Neural cell (in vitro differentiated cells): ENCODE results near the gene KRTAP3-3. TPM values are rescaled to one million over a fixed set of nuclear protein-coding genes. Genes with fewer than 3 reads are reported as not detected.

ENCODE experiments used
- H2AFZ ChIP-seq: fragments of 200-600, 300-800 bp; sonication (generic), shearing (Covaris generic); 2 replicates; pipeline ENCODE4 v1.6.0; 2014; ENCODE audit warnings: low read depth, mild to moderate bottlenecking, antibody characterized with exemption, low read length, moderate library complexity
- H3F3A ChIP-seq: fragments of 200-600 bp; shearing (Covaris generic); 2 replicates; pipeline ENCODE4 v1.6.1; 2016; ENCODE audit warnings: mild to moderate bottlenecking, moderate library complexity, mixed read lengths, antibody characterized with exemption, low read length; ENCODE audit not compliant: insufficient read depth, poor library complexity, severe bottlenecking
- H3K27ac ChIP-seq: fragments of 200-600, 300-800 bp; sonication (generic), shearing (Covaris generic); 2 replicates; pipeline ENCODE4 v1.5.1; 2014; ENCODE audit warnings: mild to moderate bottlenecking, low read length, moderate library complexity
- H3K27me3 ChIP-seq: fragments of 300-800, 200-600 bp; sonication (generic), shearing (Covaris generic); 2 replicates; pipeline ENCODE4 v1.6.0; 2014; ENCODE audit warnings: mild to moderate bottlenecking, low read depth, low read length, moderate library complexity; ENCODE audit not compliant: insufficient read depth
- H3K36me3 ChIP-seq: fragments of 300-800, 200-600 bp; sonication (generic), shearing (Covaris generic); 2 replicates; pipeline ENCODE4 v1.5.1; 2014; ENCODE audit warnings: mild to moderate bottlenecking, antibody characterized with exemption, low read length, moderate library complexity; ENCODE audit not compliant: insufficient read depth
- H3K4me2 ChIP-seq: fragments of 300-800, 200-600 bp; sonication (generic), shearing (Covaris generic); 2 replicates; pipeline ENCODE4 v1.6.0; 2014; ENCODE audit warnings: mild to moderate bottlenecking, low read length
- H3K4me3 ChIP-seq: fragments of 300-800, 200-600 bp; sonication (generic), shearing (Covaris generic); 2 replicates; pipeline ENCODE4 v1.5.1; 2014; ENCODE audit warnings: mild to moderate bottlenecking, low read length, moderate library complexity
- H3K79me2 ChIP-seq: fragments of 200-600 bp; shearing (Covaris generic); replicated peaks from 2 replicates; pipeline ENCODE4 v1.6.0; 2014; ENCODE audit warnings: mild to moderate bottlenecking, low read length, moderate library complexity; ENCODE audit not compliant: insufficient read depth
- H3K9ac ChIP-seq: fragments of 300-800, 200-600 bp; sonication (generic), shearing (Covaris generic); 2 replicates; pipeline ENCODE4 v1.6.1; 2016; ENCODE audit warnings: mild to moderate bottlenecking, low read length, mixed read lengths
- H3K9me2 ChIP-seq: fragments of 200-600 bp; shearing (Covaris generic); 2 replicates; pipeline ENCODE4 v1.6.1; 2016; ENCODE audit warnings: mild to moderate bottlenecking, low read length, mixed read lengths; ENCODE audit not compliant: insufficient read depth
- H3K9me3 ChIP-seq: fragments of 200-600, 300-800 bp; sonication (generic), shearing (Covaris generic); 2 replicates; pipeline ENCODE4 v1.6.1; 2016; ENCODE audit warnings: mild to moderate bottlenecking, mixed run types, low read length, moderate library complexity, mixed read lengths
- H4K20me1 ChIP-seq: fragments of 200-600 bp; shearing (Covaris generic); 2 replicates; pipeline ENCODE4 v1.6.1; 2016; ENCODE audit warnings: mild to moderate bottlenecking, mixed run types; ENCODE audit not compliant: insufficient read depth
- EP300 ChIP-seq: fragments of 450-650 bp; conservative IDR thresholded peaks from 2 replicates; pipeline ENCODE4 v1.6.1; 2014; ENCODE audit warnings: antibody characterized with exemption, mild to moderate bottlenecking, moderate library complexity; ENCODE audit not compliant: poor library complexity, severe bottlenecking
- EZH2 ChIP-seq: fragments of 200-600, 300-800 bp; shearing (Covaris generic), sonication (generic); IDR thresholded peaks from 2 replicates; pipeline ENCODE4 v1.6.1; 2014; ENCODE audit warnings: antibody characterized with exemption, low read length, borderline replicate concordance, mild to moderate bottlenecking; ENCODE audit not compliant: insufficient read depth, poor library complexity, severe bottlenecking
- MXI1 ChIP-seq: fragments of 450-650 bp; conservative IDR thresholded peaks from 2 replicates; pipeline ENCODE4 v1.6.1; 2014; ENCODE audit warnings: antibody characterized with exemption, mild to moderate bottlenecking; ENCODE audit not compliant: poor library complexity, severe bottlenecking
- POLR2AphosphoS5 ChIP-seq: IDR thresholded peaks from 2 replicates; pipeline ENCODE4 v1.6.1; 2012
- RAD21 ChIP-seq: fragments of 450-650 bp; conservative IDR thresholded peaks from 2 replicates; pipeline ENCODE4 v1.6.1; 2014; ENCODE audit warnings: antibody characterized with exemption, mild to moderate bottlenecking, moderate library complexity
- SMC3 ChIP-seq: fragments of 450-650 bp; conservative IDR thresholded peaks from 2 replicates; pipeline ENCODE4 v1.6.1; 2014; ENCODE audit warnings: antibody characterized with exemption, mild to moderate bottlenecking, moderate library complexity; ENCODE audit not compliant: poor library complexity
- TAF1 ChIP-seq: IDR thresholded peaks from 2 replicates; pipeline ENCODE4 v1.6.1; 2012; ENCODE audit warnings: low read depth
- polyA plus RNA-seq: library from polyadenylated mRNA; depleted of rRNA; stranded (reverse); fragments of >200 nt; gene quantifications from 2 replicates; pipeline ENCODE4 v1.2.3, GENCODE V29; 2014
- TF ChIP-seq, protein P1 (sequence below): fragments of 450-650 bp; IDR thresholded peaks from 2 replicates; pipeline ENCODE4 v1.5.1; 2014; ENCODE audit warnings: antibody characterized with exemption, mild to moderate bottlenecking, moderate library complexity; ENCODE audit not compliant: poor library complexity, severe bottlenecking
- TF ChIP-seq, protein P2 (sequence below): IDR thresholded peaks from 2 replicates; pipeline ENCODE4 v1.6.1; 2012; ENCODE audit warnings: borderline replicate concordance

KRTAP3-3 gene
- polyA plus RNA-seq, 1 donor from 2014 or later, result not detected

DNA sequence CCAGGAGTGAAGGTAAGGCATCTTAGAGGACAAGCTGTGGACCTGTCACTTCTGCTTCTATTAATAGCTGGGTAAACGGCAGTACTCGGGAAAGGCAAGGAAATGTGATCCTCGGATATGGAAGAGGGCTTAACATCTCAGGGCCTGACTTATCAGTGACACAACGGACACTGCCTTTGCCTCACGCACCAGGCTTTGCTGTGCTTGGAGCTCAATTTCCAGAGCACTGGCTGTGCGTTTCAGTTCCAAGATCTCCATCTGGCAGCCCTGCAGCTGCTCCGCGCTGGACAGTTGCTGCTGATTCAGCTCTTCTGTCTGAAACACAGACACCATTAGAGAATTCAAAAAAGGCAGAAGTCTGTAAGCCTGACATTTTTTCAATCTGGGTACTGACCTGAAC is 13.4 kb downstream of the KRTAP3-3 start:
- H3K4me3 ChIP-seq, result peak overlapping the region; percentile 11

DNA sequence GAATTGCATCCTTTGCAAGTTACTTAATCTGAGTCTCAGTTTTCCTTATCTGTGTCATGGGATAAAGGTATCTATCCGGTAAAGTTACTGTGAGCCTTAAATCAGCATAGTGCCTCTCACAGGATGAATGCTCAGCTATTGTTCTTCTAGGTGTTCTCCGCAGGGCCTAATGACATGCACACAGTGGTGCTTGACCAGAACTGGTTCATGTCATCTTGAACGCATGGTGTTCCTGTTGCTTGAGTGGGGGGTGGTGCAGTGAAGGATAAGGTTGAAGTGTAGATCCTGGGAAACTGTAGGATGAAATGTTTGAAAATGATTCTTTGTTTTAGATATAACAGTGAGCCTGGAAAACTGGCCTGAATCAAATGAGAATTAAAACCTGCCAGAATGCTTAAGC is 13.8 kb downstream of the KRTAP3-3 start:
- no peaks in the 10 kb centered on the region for H3K27me3 ChIP-seq
- peak overlapping the region; percentile 2 for H2AFZ ChIP-seq
- peak overlapping the region; percentile 28 for H3K9ac ChIP-seq
- H4K20me1 ChIP-seq, result no peaks in the 10 kb centered on the region
- no peak overlapping the region for H3K4me2 ChIP-seq
- H3K27ac ChIP-seq, result peak overlapping the region; percentile 64
- H3F3A ChIP-seq, result no peaks in the 10 kb centered on the region
- TF ChIP-seq EZH2, result no peak
- no peak for TF ChIP-seq POLR2AphosphoS5
- no peak for TF ChIP-seq RAD21
- no peak for TF ChIP-seq MXI1
- TF ChIP-seq, protein P1, sequence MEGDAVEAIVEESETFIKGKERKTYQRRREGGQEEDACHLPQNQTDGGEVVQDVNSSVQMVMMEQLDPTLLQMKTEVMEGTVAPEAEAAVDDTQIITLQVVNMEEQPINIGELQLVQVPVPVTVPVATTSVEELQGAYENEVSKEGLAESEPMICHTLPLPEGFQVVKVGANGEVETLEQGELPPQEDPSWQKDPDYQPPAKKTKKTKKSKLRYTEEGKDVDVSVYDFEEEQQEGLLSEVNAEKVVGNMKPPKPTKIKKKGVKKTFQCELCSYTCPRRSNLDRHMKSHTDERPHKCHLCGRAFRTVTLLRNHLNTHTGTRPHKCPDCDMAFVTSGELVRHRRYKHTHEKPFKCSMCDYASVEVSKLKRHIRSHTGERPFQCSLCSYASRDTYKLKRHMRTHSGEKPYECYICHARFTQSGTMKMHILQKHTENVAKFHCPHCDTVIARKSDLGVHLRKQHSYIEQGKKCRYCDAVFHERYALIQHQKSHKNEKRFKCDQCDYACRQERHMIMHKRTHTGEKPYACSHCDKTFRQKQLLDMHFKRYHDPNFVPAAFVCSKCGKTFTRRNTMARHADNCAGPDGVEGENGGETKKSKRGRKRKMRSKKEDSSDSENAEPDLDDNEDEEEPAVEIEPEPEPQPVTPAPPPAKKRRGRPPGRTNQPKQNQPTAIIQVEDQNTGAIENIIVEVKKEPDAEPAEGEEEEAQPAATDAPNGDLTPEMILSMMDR, result no peak
- TF ChIP-seq TAF1, result no peak
- TF ChIP-seq SMC3, result no peak
- TF ChIP-seq EP300, result no peak
- TF ChIP-seq, protein P2, sequence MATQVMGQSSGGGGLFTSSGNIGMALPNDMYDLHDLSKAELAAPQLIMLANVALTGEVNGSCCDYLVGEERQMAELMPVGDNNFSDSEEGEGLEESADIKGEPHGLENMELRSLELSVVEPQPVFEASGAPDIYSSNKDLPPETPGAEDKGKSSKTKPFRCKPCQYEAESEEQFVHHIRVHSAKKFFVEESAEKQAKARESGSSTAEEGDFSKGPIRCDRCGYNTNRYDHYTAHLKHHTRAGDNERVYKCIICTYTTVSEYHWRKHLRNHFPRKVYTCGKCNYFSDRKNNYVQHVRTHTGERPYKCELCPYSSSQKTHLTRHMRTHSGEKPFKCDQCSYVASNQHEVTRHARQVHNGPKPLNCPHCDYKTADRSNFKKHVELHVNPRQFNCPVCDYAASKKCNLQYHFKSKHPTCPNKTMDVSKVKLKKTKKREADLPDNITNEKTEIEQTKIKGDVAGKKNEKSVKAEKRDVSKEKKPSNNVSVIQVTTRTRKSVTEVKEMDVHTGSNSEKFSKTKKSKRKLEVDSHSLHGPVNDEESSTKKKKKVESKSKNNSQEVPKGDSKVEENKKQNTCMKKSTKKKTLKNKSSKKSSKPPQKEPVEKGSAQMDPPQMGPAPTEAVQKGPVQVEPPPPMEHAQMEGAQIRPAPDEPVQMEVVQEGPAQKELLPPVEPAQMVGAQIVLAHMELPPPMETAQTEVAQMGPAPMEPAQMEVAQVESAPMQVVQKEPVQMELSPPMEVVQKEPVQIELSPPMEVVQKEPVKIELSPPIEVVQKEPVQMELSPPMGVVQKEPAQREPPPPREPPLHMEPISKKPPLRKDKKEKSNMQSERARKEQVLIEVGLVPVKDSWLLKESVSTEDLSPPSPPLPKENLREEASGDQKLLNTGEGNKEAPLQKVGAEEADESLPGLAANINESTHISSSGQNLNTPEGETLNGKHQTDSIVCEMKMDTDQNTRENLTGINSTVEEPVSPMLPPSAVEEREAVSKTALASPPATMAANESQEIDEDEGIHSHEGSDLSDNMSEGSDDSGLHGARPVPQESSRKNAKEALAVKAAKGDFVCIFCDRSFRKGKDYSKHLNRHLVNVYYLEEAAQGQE, result no peak
- no peaks in the 10 kb centered on the region for H3K9me2 ChIP-seq
- no peak overlapping the region for H3K4me3 ChIP-seq
- no peaks in the 10 kb centered on the region for H3K36me3 ChIP-seq
- H3K79me2 ChIP-seq, result no peaks in the 10 kb centered on the region
- no peaks in the 10 kb centered on the region for H3K9me3 ChIP-seq

More for the DNA sequence above, 13.4 kb downstream of the KRTAP3-3 start:
- no peaks in the 10 kb centered on the region for H3K79me2 ChIP-seq
- H3K36me3 ChIP-seq, result no peaks in the 10 kb centered on the region
- H4K20me1 ChIP-seq, result no peaks in the 10 kb centered on the region
- no peak overlapping the region for H3K4me2 ChIP-seq
- peak overlapping the region; percentile 64 for H3K27ac ChIP-seq
- peak overlapping the region; percentile 5 for H2AFZ ChIP-seq
- no peaks in the 10 kb centered on the region for H3K9me2 ChIP-seq
- H3K9me3 ChIP-seq, result no peaks in the 10 kb centered on the region
- H3K9ac ChIP-seq, result peak overlapping the region; percentile 28
- H3K27me3 ChIP-seq, result no peaks in the 10 kb centered on the region
- no peaks in the 10 kb centered on the region for H3F3A ChIP-seq
- TF ChIP-seq EP300 (peak; percentile 31), TAF1 (no peak), SMC3 (no peak), MXI1 (no peak), RAD21 (peak; percentile 11), POLR2AphosphoS5 (peak; percentile 58), EZH2 (no peak)
- TF ChIP-seq, protein P2, result peak; percentile 66
- TF ChIP-seq, protein P1, result no peak
